ENCODE results near the gene DOLPP1. TPM values are rescaled to one million over a fixed set of nuclear protein-coding genes. Genes with fewer than 3 reads are reported as not detected.

DOLPP1 gene
- total and polyA plus RNA-seq, 2 of the 8 experiments (the other 6 are each of a cell fraction or from before 2014, with no cell fraction given) = 36.0 to 45.3 TPM

DNA sequence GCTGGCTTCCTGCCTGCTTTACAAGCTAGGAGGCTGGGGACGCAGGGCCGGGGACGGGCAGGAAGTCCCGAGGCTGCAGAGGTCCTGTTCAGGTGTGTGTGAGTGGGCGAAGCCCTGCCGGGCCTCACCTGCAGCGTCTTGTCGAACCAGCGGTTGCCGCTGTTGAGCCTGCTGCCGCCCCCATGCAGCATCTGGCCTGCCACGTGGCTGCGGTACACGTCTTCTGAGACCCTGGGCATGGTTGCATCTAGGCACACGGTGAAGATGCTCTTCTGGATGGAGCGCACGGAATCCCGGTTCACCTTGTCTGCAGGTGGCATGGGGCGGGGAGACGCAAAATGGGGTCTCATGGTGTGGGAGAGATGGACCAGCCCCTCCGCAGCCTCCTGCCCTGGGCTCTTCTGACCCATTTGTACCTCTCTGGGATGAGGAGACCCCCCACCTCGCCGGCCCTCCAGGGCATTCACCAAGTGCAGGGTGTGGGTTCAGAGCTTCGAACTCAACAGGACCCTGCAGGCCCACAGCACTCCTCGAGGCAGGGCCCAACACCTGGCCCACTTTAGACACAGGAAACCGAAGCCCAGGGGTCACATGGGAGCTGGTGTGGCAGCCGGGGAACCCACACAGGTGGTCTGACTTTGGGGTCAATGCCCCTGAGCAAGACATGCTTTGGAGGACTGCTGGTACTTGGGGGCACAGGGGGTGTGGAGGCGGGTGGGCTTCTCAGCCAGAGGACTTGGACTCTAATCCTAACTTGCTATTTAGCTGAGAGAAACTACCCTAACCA, 19.7 kb downstream of the DOLPP1 start (continued):
- TF ChIP-seq RNF2 (IDR thresholded peaks at IDR 0.05; ENCODE audit: borderline replicate concordance, low read depth, low read length, missing control alignments, poor library complexity, severe bottlenecking) (no peak), RBBP5 (IDR thresholded peaks at IDR 0.05; ENCODE audit: borderline replicate concordance, low read depth, low read length) (no peak), EGR1 (IDR thresholded peaks at IDR 0.05; ENCODE audit: borderline replicate concordance, low read depth, low read length) (0 out of 2 replicates have a peak, but pooled peaks have one; percentile 60), EP300 (IDR thresholded peaks at IDR 0.05; ENCODE audit: borderline replicate concordance in 1 of 2, low read depth in 2 of 2, low read length in 2 of 2) (no peak)
- TF ChIP-seq, protein P1, sequence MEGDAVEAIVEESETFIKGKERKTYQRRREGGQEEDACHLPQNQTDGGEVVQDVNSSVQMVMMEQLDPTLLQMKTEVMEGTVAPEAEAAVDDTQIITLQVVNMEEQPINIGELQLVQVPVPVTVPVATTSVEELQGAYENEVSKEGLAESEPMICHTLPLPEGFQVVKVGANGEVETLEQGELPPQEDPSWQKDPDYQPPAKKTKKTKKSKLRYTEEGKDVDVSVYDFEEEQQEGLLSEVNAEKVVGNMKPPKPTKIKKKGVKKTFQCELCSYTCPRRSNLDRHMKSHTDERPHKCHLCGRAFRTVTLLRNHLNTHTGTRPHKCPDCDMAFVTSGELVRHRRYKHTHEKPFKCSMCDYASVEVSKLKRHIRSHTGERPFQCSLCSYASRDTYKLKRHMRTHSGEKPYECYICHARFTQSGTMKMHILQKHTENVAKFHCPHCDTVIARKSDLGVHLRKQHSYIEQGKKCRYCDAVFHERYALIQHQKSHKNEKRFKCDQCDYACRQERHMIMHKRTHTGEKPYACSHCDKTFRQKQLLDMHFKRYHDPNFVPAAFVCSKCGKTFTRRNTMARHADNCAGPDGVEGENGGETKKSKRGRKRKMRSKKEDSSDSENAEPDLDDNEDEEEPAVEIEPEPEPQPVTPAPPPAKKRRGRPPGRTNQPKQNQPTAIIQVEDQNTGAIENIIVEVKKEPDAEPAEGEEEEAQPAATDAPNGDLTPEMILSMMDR (IDR thresholded peaks at IDR 0.05; ENCODE audit: control extremely low read depth in 1 of 3, insufficient read depth in 1 of 3, low read depth in 1 of 3, low read length in 3 of 3) = peak in 2 of 3 experiments; percentile 34 to 59; a peak in 3 of 4 replicates

All from H1 (cell line).